ENCODE measurements around the gene CD3D.
A peak's percentile ranks its signal among the peaks of the same experiment; 100 is the strongest.

The CD3D gene

DNA sequence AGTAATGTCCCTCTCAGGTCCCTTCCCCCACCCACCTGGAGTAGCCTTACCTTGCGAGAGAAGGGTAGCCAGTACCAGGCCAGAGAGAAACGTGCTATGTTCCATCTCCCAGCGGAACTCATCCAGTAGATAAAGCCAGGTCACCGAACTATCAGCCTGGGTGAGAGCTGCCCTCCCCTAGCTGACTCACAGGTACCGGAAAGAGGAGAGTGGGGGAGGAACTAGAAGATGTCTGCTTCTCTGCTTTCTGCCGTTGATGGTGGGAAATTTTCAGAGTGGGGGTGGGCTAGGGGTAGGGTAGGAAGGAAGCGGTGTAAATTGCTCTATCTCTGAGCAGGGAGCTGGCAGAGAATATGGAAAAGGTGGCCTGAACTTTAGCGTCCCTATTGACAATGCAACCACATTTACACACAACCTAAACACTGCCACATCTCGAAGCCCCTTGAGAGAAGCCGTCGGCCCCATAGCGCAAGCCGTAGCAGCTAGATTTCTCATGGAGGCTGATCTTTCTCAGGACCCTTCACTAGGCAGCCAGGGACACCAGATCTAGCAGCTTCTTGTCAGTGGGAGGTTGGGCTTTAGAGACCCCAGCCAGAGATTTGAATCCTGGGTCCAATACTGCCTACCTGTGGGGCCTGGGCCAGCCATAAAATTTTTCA, at the start of gene CD3D:
TSS of gene CD3D (minus strand) at position 203 of the 659 bp plus-strand sequence. CDS start at position 105, 98 bp downstream.
- DNase-seq (ENCODE audit: low spot score) = no peak

DNA sequence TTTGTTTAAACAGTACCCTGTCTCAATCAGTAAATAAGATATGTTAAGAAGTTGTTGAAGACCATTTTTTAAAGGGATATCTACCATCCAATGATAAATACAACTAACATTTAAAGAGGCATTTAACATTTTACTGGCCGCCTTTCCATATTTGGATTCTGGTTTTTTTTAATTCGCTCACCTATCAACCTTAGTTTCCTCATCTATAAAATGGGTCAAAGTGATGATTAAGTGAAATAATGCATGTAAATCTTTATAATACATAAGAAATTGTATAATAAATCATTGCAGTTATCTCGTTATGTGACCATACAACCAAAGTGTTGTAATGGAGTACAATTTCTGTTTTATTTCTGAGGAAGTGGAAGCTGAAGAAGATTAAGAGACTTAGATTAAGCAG, 41.2 kb upstream of the CD3D start:
- no peak for DNase-seq (ENCODE audit: low spot score)

DNA sequence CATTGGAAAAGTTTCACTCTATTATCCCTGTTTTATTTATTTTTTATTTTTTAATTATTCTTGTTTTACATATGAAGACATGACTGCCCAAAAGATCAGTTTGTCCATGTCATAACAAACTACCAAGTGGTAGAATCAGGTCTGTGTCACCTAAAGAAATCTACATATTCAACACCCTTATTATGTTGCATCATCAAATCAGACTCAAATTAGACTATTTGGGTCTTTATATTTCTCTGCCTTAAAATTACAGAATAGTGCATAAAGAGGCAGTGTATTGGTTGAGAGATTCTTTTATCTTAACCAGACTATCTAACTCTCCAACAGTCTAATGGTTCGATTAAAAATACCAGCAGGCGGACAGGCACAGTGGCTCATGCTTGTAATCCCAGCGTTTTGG, 40.4 kb upstream of the CD3D start:
- DNase-seq (ENCODE audit: low spot score) = no peak

GRCh38 chr11:118380571-118380970, 38.1 kb upstream of the CD3D start:
- DNase-seq (ENCODE audit: low spot score) = peak; percentile 23

GRCh38 chr11:118379497-118379896, 37.0 kb upstream of the CD3D start:
- no peak for DNase-seq (ENCODE audit: low spot score)

GRCh38 chr11:118375978-118376377, 33.5 kb upstream of the CD3D start:
- no peak for DNase-seq (ENCODE audit: low spot score)

- no peak for DNase-seq (ENCODE audit: low spot score)
Measured at GRCh38 chr11:118374729-118375128, 32.2 kb upstream of the CD3D start.

DNA sequence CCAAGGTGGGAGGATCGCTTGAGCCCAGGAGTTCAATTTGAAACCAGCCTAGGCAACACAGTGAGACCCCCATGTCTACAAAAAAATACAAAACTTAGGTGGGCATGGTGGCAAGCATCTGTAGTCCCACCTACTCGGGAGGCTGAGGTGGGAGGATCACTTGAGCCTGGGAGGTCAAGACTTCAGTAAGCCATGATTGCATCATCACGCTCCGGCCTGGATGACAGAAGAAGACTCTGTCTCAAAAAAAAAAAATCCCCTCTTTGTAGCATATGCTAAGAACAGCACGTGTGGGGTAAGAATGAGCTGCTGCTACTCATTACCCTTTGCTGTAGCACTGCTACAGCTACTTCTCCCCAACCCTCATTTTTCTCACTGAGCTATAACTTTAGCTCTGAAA, 31.4 kb upstream of the CD3D start:
- DNase-seq (ENCODE audit: low spot score) = no peak

DNA sequence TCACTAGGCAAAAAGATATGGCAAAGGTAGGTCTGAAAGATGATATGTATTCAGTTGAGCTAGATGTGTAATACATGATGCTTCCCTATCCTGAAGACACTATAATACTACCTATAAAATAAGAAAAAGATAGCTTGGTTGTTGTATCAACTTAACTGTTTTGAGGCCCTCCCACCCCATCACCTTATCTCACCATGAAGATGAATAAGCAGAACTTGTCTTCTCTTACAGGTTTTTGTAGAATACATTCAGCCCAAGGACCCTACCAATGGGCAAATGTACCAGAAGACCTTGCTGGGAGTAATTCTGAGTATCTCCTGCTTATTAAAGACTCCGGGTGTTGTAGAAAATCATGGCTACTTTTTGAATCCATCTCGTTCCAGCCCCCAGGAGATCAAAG, 30.8 kb upstream of the CD3D start:
- DNase-seq (ENCODE audit: low spot score) = no peak

DNA sequence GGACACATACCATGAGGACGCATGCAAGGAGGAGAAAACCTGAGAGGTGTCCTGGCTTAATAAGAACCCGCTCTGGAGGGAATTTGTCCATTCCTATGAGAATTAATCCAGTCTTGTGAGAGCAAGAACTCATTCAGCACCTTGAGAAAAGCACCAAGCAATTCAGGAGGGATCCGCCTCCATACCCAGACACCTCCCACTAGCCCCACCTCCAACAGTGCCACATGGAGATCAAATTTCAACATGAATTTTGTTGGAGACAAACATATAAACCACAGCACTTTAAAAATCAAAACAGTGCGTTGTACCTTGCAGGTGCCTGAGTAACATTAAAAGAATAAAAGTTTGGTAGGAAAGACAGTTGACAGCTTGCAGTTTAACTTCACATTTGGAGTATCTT, 28.3 kb upstream of the CD3D start:
- DNase-seq (ENCODE audit: low spot score) = no peak

GRCh38 chr11:118366287-118366686, 23.8 kb upstream of the CD3D start:
- no peak for DNase-seq (ENCODE audit: low spot score)

GRCh38 chr11:118364956-118365615, 22.6 kb upstream of the CD3D start:
- DNase-seq (ENCODE audit: low spot score) = no peak

DNA sequence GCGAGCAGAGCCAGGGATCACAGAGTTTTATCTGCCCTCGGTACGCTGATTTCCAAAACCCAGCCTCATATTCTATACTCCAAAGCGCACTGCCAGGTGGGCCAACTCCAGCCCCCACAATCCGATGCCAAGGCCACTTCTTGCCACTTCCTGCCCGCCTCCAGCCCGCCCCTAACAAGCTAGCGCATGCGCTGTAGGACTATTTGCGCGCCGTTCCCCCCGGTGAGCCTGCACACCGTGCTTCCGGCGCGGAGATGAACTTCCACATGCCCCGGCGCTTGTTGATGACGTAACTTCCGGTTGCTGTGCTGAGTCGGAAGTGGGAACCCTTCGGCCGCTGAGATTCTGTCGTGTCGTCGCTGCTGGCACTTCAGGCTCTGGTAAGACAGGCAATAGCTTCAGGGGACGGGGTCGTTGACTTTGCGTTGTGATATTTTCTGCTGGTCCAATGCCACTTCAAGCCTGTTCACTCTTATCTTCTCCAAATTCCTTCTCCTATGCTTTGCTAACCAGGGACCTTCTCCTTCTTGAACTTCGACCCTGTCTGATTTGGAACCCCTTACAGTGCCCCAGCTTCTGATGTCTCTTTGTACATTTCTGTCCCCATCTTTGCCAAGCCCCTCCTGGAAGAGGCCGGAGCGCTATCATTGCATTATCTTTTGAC, 16.9 kb upstream of the CD3D start, which contains the start of gene UBE4A:
TSS of gene UBE4A (plus strand) at position 306 of the 664 bp plus-strand sequence. CDS start 5,481 bp downstream, outside the sequence.
- peak; percentile 93 for DNase-seq (ENCODE audit: low spot score)

GRCh38 chr11:118358071-118358470, 15.6 kb upstream of the CD3D start:
- no peak for DNase-seq (ENCODE audit: low spot score)

GRCh38 chr11:118353084-118353710, 10.7 kb upstream of the CD3D start:
- peak; percentile 20 for DNase-seq (ENCODE audit: low spot score)

DNA sequence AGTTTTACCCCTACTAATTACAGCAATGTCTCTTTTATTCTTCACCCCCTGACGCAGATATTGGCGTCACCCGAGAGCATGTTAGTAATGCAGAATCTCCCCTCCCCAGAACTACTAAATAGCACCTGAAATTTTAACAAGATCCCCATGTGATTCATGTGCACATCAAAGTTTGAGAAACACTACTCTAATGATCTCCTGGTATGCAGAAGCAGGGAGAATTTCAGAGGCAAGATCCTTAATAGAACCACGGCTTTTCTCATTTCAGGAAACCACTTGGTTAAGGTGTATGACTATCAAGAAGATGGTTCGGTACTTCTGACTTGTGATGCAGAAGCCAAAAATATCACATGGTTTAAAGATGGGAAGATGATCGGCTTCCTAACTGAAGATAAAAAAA, 7.0 kb upstream of the CD3D start:
- no peak for DNase-seq (ENCODE audit: low spot score)

GRCh38 chr11:118343981-118344515, 1.5 kb upstream of the CD3D start, which contains the start of gene CD3G:
Gene CD3G, plus strand, starts transcription at chr11:118344344. Its CDS starts 80 bp downstream, at chr11:118344424.
- DNase-seq (ENCODE audit: low spot score) = no peak

DNA sequence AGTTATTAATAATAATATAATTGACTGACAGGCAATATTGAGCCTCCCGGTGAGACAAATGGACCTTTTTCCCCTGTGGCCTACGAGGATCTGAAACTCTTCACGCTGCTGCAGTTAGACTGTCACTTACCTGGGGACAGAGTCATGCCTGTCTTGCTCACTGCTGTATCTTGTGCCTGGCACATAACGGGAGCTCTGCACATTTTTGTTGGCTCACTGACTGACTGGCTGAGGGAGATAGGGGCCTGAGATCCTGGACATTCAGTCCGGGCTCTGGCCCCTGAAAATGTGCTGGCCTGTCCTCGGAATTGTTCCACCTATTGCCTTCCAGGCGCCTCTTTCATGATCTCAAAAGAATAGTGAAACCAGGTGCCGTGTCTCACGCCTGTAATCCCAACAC, 743 bp upstream of the CD3D start:
- no peak for DNase-seq (ENCODE audit: low spot score)

- no peak for DNase-seq (ENCODE audit: low spot score)
Measured at GRCh38 chr11:118341815-118342489, 553 bp downstream of the CD3D start.

- DNase-seq (ENCODE audit: low spot score) = no peak
Measured at GRCh38 chr11:118341261-118341660, 1.2 kb downstream of the CD3D start.

GRCh38 chr11:118340449-118340848, 2.1 kb downstream of the CD3D start:
- no peak for DNase-seq (ENCODE audit: low spot score)
